Embryonic facial prominence (tissue), 1 donor: Measurements from ENCODE around the gene A2M.

ENCODE experiments used
- DNase-seq: peaks from one replicate; pipeline ENCODE4 v3.0.0-alpha.2; 2016; ENCODE audit errors: extremely low spot score

The A2M gene

GRCh38 chr12:9099552-9100190 lies 16.0 kb downstream of the A2M start:
- DNase-seq = no peak

- DNase-seq = no peak
Observed at GRCh38 chr12:9098463-9099026, 17.2 kb downstream of the A2M start.

GRCh38 chr12:9098115-9098452 lies 17.6 kb downstream of the A2M start:
- no peak for DNase-seq

DNA sequence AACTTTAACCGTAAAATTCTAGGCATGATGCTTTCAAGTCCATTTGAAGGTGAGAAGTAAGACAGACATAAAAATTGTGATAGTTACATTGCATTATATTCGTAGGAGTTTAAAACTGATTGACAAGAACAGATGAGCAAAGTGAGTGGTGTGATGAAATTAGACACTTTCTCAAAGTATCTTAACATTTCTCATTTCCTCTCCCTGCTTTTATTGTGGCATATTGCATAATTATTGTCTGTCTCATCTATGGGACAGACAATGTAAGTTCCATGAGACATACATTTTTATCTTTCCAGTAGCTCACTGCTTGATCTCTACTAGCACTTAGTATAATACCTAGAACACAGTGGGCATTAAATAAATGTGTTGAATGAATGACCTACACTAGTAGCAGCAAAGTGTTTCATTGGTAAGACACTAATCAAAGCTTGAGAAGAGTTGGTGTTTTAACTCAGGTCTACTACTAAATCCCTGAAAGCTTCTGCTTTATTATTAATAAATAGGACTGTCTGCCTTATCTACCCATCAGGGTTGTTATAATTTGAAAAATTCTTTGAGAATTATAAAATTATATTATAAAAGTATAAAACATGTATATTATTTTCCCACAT lies 19.0 kb downstream of the A2M start:
- DNase-seq = no peak

DNA sequence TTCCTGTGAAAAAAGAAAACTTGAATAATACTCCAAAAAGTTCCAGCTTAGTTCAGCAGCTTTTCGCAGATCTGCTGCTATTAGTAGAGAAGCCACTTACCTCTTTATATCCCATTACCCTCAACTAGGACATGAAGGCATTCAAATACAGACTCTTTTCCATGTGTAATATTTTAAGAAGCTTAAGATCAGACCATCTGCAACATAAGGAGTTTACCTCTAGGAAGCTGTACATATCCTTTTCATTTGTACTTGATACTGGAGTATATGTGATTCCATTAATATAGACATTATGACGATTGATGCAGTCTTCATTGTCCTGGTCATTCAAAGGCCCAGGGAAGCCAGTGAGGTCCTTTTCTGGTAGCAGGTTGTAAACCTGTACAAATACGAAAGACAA lies 20.4 kb downstream of the A2M start:
- DNase-seq = no peak

- DNase-seq = no peak
Observed at GRCh38 chr12:9094512-9095206, 21.1 kb downstream of the A2M start.

GRCh38 chr12:9091891-9092598 lies 23.7 kb downstream of the A2M start:
- no peak for DNase-seq

GRCh38 chr12:9090220-9090619 lies 25.5 kb downstream of the A2M start:
- no peak for DNase-seq

GRCh38 chr12:9087087-9087835 lies 28.5 kb downstream of the A2M start:
- DNase-seq = no peak

GRCh38 chr12:9086087-9086486 lies 29.6 kb downstream of the A2M start:
- no peak for DNase-seq

DNA sequence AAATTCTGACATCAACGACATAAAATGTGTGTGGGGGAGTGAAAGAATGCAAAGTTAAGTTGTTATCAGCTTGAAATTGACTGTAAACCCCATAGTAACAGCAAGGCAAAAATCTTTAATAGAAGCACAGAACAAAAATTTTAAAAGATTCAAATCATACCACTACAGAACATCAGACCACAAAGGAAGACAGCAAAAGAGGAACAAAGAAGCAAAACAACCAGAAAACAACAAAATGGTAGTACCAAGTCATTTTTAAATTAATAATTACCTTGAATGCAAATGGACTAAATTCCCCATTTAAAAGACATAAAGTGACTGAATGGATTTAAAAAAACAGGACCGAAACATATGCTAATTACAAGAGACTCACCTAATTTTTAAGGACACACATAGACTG lies 31.3 kb downstream of the A2M start:
- DNase-seq = no peak

DNA sequence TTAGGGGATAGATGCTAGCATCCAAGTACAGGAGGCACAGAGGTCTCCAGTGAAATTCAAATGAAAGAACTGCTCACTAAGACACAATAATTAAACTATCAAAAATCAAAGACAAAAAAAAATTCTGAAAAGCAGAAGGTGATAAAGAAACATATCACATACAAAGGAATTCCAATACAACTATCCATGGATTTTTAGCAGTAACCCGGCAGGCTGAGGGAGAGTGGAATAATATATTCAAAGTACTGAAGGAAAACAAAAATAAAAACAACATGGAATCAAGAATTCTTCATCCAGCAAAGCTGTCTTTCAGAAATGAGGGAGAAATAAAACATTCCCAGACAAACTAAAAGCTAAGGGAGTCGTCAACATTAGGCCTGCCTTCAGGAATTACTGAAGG lies 31.9 kb downstream of the A2M start:
- DNase-seq = no peak

- no peak for DNase-seq
Observed at GRCh38 chr12:9081667-9082427, 33.9 kb downstream of the A2M start.

DNA sequence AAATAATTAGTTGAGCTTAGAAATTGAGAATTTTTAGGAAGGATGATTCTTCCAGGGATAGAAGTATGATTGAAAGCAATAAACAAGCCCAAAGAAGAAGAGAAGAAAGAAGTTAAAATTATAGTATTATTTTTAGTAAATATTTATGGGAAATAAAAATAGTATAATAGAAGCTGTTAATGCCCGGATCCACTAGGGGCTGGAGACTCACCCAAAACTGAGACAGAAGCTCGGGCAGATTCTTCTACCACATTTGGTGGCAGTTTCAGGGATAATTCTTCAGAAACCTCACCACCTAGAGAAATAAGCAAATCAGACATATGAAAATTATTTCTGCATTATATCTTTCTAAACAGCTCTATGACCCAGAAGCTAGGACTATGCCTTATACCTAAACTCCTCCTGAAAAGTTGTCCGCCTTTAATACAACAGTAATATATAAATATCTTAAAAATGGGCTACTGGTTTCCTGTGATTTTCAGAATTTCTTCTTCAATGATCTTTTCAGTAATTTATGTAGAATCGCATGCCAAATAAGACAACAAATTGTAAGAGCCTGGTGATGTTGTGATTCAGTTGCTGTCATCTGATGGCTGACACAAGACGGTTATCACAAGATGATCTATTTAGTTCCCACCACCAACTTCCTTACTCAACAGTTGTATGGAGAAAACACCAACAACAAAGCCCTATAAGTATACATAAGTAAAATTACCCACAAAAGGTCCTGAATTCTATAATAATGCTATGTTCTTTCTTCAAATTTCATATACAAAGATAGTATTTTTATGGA lies 35.6 kb downstream of the A2M start:
- DNase-seq = no peak

GRCh38 chr12:9079082-9079481 lies 36.6 kb downstream of the A2M start:
- no peak for DNase-seq

DNA sequence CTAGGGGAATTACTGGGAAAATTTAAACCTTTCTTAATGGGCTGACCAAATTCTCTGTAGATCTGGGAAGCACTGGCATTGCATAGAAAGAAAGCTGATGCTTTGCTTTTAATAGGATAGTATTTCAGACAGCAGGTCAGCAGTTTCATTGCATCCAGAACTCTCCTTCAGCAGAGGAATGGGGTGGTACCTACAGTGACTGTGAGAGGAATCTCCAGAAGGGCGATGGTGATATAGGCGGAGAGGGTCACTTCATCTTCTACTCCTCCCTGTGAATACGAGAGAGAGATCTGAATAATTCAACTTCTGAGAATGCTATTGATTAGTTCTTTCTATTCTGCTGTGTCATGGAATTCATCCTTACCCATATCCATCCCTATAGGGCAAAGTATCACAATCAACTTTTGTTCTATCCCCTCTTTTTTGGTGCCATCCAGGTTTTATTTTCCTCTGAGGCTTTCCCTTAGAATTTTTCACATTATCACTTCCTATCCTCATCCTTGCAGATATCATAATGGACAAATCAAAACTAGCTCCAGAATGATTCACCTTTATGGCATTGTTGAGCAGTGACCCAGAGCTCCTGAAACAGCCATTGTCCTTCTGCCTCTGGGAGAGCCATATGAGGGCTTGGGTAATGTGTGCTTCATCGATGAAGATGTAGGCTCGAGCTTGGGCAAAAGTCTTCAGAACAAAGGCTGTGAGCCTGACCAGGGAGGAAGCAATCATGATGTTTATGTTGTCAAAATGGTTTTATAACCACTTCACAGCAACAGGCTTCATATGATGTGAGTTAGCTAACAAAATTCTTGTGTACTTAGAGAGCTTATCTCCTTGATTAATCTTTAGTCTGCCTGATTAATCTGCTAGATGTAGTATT lies 38.3 kb downstream of the A2M start:
- DNase-seq = no peak

DNA sequence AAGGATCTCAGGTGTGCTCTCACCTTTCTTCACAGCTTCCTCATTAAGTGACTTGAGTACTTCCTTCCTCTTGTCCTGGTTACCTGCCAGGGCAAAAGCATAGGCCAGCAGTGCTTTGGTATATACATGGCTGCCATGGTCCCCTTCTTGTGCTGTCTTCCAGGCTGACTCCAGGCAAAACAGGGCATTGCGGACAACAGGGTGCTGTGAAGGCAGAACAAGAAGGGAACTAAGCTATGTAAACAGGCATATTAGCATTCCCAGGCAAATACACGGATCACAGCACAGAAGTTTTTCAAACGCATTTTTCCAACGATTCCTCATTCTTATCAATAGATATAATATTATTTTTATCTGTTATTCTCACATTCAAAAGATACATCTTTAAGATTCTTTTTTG lies 39.0 kb downstream of the A2M start:
- DNase-seq = no peak

GRCh38 chr12:9075138-9075535 lies 40.6 kb downstream of the A2M start:
- DNase-seq = no peak

GRCh38 chr12:9074484-9075137 lies 41.1 kb downstream of the A2M start:
- no peak for DNase-seq
